Measurements from ENCODE around the gene BRD4.

DNA sequence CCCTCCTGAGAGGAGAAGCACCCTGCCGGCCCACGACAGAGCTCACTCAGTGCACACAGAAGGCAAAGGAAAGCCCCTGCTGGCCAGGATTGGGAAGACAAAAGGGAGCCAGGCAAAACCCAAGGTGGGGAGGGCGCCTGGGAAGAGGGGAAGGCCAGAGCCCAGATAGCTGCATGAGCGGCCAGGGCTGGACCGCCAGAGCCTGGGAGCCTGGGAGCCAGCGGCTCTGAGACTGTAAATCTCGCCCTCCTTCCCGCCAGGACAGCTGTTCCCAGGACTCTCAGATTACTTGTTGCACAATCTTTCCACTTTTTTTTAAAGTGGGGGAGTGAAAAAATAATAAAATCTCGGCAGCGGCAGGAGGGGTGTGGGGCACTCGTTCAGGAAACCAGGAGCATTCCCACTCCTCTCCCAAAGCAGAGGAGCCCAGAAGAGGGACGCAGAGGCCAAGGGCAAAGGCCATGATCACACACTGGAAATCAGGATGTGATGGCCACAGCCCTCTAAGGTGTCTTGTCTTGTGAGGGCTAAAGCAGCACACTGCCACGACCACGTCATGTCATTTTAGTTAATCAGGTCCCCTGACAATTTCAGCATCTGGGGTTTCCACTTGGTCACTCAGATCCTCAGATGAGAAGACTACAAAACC is 80.5 kb downstream of the BRD4 start:
- TF ChIP-seq, protein P1, sequence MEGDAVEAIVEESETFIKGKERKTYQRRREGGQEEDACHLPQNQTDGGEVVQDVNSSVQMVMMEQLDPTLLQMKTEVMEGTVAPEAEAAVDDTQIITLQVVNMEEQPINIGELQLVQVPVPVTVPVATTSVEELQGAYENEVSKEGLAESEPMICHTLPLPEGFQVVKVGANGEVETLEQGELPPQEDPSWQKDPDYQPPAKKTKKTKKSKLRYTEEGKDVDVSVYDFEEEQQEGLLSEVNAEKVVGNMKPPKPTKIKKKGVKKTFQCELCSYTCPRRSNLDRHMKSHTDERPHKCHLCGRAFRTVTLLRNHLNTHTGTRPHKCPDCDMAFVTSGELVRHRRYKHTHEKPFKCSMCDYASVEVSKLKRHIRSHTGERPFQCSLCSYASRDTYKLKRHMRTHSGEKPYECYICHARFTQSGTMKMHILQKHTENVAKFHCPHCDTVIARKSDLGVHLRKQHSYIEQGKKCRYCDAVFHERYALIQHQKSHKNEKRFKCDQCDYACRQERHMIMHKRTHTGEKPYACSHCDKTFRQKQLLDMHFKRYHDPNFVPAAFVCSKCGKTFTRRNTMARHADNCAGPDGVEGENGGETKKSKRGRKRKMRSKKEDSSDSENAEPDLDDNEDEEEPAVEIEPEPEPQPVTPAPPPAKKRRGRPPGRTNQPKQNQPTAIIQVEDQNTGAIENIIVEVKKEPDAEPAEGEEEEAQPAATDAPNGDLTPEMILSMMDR (IDR thresholded peaks at IDR 0.05), result peak in 11 of 12 donors; percentile 24 to 71 (median 47)
- no peak for TF ChIP-seq POLR2A (IDR thresholded peaks at IDR 0.05)
